ENCODE results near the gene PCBD2.

DNA sequence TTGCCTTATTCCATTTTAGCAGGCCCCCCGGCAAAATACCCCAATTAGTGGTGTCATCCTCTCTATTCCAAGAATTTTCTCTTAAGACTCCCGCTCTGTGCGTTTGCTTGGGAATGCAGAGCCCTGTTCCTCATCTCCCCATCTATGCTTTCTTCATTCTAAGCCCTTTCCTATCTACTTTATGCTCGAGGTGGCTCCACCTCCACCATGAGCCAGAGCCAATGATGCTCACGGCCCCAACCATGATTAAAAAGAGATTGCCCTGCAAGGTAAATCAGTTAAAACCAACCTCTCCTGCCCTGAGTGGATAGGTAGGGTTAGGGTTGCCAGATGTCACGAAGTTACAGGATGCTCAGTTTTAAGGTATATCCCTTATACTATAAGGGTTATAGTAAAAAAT, 31.4 kb upstream of the PCBD2 start:
- TF ChIP-seq, protein P1, sequence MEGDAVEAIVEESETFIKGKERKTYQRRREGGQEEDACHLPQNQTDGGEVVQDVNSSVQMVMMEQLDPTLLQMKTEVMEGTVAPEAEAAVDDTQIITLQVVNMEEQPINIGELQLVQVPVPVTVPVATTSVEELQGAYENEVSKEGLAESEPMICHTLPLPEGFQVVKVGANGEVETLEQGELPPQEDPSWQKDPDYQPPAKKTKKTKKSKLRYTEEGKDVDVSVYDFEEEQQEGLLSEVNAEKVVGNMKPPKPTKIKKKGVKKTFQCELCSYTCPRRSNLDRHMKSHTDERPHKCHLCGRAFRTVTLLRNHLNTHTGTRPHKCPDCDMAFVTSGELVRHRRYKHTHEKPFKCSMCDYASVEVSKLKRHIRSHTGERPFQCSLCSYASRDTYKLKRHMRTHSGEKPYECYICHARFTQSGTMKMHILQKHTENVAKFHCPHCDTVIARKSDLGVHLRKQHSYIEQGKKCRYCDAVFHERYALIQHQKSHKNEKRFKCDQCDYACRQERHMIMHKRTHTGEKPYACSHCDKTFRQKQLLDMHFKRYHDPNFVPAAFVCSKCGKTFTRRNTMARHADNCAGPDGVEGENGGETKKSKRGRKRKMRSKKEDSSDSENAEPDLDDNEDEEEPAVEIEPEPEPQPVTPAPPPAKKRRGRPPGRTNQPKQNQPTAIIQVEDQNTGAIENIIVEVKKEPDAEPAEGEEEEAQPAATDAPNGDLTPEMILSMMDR (conservative IDR thresholded peaks at IDR 0.05; ENCODE audit: low read depth, low read length), result no peak
- no peak for TF ChIP-seq POLR2A (IDR thresholded peaks at IDR 0.05; ENCODE audit: low read depth, low read length)
- no peak for TF ChIP-seq RAD21 (IDR thresholded peaks at IDR 0.05; ENCODE audit: low read length)
- TF ChIP-seq RFX5 (IDR thresholded peaks at IDR 0.05; ENCODE audit: low read depth, low read length), result no peak
- TF ChIP-seq MXI1 (IDR thresholded peaks at IDR 0.05; ENCODE audit: borderline replicate concordance, low read depth, low read length), result no peak

Measured in IMR-90 (cell line).